Activated naive CD4-positive, alpha-beta T cell treated with Interleukin-2 at 50 U/mL for 16 hours (primary cell): ENCODE results near the gene PTGDS.

Experiments
- DNase-seq: peaks from one replicate; pipeline ENCODE4 v3.0.0-alpha.2; 2020

The PTGDS gene

DNA sequence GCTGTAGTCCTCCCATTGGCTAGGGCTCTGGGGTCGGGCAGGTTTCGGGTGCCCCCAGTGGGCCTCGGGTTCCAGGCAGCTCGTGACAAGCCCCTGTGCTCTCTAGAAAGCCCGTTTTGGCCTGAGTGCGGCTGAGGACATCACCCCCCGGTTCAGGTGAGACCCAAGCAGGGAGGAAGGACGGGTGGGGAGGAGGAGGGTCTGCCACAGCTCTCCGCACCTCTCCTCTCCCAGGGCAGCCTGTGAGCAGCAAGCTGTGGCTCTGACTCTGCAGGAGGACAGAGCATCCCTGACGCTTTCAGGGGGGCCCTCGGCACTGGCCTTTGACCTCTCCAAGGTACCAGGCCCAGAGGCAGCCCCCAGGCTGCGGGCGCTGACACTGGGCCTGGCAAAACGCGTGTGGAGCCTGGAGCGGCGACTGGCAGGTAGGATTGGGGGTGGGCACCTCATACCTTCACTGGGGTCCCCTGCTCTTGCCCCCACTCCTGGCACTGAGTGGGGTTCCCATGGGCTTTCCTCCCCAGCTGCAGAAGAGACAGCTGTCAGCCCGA, 15.6 kb downstream of the PTGDS start:
- DNase-seq: no peak

DNA sequence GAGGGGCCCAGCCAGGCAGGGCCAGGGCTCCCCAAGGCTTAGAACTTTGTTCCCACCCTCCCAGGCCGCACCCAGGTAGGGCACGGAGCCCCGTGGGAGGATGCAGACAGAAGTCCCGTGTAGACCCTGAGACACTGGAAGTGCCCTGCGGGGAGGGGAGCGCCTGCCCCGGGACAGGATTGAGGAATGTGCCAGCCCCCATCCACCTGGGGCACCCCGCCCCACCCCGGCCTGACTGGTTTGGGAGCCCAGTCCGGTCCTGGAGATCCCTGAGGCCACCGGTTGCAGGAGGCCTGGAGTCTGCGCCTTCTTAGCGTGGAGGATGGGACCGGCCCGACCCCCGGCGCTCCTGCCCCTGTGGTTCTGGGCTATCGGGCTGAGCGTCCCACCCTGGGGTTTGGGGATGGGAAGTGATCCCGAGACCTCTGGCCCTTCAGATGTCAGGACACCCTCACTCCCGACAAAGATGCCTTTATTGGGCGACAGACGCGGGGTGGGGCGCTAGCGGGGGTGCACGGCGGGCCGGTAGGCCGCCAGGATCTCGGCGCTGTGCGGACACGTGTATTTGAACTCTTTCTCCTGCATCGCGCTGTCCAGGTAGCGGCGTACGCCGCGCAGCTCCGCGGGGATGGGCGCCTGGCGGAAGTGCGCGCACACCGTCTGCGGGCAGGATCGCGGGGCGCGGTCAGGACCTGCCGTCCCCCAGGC, 17.0 kb downstream of the PTGDS start:
- DNase-seq: no peak

DNA sequence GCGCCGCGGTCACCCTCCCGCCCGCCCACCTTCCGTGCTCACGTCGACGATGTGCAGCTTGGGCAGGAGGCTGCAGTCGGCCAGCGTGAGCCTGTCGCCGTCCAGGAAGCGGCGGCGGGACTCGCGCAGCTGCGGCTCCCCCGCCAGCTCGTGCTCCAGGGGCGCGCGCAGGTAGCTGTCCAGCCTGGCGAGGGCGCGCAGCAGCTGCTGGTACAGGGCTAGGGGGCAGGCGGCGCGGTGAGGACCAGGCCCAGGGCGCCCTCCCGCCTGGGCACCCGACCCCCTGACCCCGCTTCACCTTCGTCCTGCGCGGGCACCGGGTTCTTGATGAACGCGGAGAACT, 17.6 kb downstream of the PTGDS start:
- no peak for DNase-seq

DNA sequence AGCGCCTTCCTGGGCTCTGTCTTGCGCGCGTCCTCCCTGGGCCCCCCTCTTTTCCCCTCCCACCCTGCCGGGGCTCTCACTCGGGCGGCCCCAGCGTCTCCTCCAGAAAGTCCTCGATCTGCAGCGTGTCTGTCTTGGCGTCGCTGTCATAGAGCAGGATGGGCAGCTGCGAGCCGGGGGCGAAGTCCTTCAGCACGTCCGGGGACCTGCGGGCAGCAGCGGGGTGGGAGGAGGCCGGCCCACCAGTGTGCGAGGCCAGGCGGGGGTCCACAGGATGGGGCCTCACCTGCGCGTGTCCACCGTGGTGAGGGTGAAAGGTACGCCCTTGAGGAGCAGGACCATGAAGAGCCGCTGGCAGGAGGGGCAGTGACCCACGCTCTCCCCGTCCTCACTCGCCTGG, 18.1 kb downstream of the PTGDS start:
- DNase-seq: no peak

- DNase-seq: no peak
Measured at GRCh38 chr9:136995772-136996311, 18.5 kb downstream of the PTGDS start.

DNA sequence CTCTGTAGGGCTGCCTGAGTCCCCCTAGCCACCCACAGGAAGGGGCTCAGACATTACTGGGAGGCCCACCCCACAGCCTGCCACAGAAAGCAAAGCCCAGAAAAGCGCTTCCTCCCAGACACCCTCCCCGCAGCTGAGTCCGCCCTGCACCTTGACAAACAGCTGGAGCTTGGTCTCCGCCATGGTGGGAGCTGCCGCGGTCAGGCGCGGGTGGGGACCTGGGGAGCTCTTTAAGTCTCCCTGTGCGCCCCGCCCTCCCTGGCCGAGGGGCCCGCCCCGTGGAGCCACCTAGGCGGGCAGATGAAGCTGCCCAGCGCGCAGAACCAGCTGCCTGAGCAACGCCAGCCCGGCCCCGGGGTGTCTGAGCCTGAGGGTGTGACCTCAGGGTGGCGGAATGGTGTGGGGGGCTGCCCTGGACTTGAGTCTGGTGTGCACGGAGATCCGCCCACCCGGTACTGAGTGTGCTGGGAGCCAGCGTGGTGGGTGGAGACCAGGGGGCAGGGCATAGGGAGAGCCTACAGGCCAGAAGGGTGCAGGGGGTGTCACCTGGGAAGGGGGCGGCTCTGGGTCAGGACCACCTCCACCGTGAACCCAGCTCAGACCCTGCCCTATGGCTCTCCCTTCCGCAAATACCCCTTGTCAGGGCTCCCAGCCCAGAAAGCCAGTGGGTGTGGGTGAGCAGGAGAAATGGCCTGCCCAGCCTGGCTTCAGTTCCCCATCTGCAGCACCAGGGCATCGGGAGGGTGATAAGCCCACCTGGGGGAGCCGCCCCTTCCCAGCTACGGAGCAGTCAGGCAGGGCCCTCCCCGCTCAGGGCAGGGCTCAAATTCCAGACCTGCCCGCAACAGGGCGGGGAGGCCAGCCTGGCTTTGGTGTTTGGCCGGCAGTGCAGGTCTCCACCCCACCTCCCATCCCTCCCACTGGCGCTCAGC, 19.3 kb downstream of the PTGDS start, which contains the start of gene CLIC3:
Gene CLIC3, minus strand, starts transcription at position 208 of the 932 bp plus-strand sequence. Its CDS starts 25 bp downstream, at position 183.
- DNase-seq: peak; percentile 43

GRCh38 chr9:136997371-136997770, 20.1 kb downstream of the PTGDS start:
- DNase-seq: no peak

DNA sequence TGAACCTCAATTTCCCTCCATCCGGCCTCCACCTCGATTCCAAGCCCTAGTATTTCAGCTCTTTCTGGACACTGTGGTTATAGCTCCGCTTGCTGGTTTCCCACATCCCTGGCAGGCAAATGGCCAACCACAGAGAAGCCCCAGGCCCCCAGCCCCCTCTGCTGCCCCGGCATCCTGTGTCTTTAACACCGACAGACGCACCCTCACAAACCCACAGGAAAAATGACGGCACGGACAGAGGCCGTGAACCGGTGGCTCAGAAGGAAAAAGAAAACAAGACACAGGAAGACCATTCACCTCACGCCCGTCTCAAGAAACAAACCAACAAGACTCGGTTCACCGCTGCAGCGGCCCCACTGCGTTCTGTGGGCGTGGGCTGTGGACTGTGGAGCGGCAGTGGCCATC, 20.5 kb downstream of the PTGDS start:
- DNase-seq: peak; percentile 27

DNA sequence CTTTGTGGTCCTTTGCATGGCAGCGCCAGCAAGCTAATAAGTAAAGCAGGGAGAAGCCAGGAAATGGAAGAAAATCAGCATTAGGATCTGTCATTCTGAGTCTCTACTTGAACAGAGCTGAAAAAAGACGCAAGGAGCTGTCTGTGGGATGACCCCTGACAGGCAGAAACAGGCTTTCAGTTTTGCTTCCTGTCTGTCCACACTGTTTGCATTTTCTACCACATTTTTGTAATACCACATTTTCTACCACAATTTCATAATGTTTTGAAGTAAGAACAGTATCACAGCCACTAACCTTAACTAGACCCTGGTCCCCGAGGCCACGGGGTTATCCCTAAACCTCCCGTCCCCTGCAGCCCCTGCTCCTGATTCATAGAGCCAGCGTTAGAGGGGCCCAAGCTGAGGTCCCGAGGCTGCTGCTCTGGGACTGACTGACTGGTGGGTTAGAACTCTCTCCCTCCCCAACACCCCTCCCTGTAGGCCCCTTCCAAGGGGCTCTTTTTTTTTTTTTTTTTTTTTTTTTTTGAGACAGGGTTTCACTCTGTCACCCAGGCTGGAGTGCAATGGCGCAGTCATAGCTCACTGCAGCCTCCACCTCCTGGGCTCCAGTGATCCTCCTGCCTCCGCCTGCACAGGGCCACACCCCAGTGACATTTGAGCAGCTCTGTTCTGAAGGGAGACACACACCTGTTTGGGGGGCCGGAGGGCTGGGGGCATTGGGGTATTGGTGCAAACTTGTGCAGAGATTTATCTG, 23.1 kb downstream of the PTGDS start:
- peak; percentile 41 for DNase-seq

GRCh38 chr9:137001857-137002645, 24.7 kb downstream of the PTGDS start:
- DNase-seq: no peak

DNA sequence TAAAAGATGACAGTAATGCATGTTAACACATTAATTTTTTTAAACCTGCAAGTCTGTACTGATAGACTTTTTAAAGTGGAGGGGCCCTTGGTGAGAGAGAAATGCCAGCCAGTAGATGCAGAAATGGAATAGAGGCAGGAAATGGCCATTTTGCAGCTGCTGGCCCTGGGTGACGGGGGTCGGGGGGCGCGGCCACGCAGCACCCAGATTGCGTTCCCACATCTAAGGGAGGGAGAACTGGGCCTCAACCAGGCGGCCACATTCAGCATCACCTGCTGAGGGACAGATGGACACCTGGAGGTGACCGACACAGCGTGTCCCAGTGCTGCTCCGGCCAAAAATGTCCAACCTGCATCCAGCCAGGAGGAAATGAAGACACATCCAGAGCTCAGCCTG, 25.3 kb downstream of the PTGDS start:
- no peak for DNase-seq

DNA sequence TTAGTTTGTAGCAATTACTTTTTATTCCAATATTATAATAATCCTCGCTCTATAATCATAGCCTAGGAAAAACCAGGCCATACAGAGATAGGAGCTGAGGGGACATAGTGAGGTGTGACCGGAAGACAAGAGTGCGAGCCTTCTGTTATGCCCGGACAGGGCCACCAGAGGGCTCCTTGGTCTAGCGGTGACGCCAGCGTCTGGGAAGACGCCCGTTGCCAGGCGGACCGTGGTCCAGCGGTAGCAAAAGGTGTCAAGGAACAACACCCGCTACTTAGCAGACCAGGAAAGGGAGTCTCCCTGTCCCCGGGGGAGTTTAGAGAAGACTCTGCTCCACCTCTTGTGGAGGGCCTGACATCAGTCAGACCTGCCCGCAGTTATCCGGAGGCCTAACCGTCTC, 27.0 kb downstream of the PTGDS start:
- DNase-seq: peak; percentile 30

DNA sequence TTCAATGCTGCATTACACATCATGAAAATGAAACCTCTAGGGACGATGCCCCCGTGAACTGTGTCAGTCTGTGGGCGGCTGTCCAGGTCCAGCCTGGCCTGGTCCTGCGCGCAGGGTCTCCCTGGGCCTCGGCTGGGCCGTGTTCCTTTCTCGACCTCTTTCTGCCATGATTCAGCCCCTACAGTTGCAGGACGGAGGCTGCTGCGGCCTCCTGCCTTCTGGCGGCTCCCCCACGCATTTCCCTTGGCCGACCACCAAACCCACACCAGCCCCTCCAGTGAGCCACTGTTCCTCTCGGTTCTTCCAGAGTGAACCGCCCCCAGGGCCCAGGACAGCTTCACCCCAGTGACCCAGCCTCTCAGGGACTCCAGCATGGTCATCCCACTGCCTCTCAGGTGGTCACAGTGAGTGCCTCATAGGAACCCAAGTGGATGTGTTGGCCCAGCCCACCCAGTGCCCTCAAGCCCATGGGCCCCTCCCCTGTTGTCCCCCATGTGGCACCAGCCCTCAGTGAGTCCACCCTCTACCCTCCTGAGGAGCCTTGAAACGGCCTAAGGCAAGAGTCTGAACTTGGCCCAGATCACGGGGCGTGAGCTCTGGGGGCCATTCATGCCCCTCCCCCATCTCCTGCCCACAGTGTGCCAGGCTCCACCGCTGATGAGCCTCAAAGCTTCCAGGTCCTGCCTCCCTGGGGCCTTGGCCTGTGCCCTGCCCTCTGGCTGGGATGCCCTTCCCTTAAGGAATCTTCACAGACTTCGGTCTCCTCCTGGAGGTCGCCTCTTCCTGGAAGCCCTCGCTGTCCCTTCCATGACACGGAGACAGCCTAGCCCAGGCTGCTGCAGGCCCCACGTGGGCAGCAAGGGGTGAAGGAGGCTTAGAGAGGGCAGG, 29.1 kb downstream of the PTGDS start:
- no peak for DNase-seq

DNA sequence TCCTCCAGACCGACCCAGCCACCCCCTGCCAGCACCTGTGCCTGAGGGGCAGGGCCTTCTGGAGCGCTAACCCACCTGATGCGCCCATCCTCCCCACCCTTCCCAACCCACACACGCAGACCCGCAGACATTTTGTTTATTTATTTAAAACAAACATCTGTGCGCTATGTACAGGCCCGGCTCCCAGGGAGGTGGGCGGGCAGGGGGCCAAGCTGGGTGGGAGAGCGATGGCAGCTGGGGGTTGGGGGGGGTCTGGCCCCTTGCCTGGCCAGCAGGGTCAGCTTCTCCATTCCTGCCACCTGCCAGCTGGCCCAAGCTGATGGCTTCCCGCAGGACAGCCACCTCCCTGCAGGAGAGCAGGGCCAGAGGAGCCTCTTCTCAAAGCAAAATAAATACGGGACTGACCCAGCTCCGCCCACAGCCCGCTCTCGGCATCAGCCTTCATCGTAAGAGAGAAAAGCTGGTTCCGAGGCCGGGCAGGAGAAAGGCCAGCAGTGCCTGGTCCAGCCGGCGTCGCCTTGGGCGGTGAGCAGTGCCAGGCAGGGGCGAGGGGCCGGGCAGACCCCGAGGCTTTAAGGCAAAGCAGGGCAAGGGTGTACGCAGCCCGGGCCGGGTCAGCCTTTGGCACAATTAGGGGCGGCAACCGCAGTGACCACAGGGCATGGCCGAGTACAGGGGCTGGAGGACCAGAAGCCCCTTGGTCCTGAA, 30.0 kb downstream of the PTGDS start:
- DNase-seq: no peak

DNA sequence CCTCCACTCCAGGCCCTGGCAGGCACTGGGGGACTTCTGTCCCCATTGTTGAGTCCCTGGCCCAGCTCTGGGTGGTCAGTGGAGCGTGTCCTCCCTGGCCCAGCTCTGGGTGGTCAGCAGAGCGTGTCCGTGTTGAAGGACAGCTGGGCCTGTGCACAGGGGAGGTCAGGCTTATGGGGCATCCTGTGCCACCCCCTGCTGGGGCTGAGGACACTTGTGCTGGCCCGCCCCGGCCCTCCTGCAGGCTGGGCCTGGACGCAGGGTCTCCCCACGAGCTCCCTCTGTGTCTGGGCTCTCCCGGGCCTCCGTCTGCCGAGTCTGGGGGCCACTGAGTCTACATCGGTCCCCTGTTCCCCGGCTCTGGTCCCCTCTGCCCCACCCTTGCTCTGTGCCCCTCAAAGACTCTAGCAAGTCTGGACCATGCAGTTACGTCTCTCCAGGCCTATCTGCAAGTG, 30.5 kb downstream of the PTGDS start:
- DNase-seq: no peak

- no peak for DNase-seq
Measured at GRCh38 chr9:137008312-137008711, 31.0 kb downstream of the PTGDS start.

GRCh38 chr9:137009217-137009616, 31.9 kb downstream of the PTGDS start:
- DNase-seq: no peak

GRCh38 chr9:137009938-137010732, 32.8 kb downstream of the PTGDS start:
- no peak for DNase-seq

GRCh38 chr9:137011156-137011555, 33.9 kb downstream of the PTGDS start:
- DNase-seq: no peak
